DOHH2 (cell line): ENCODE data around the gene GPR160.

Source experiments
- H3F3A ChIP-seq: fragments of 200-600 bp; sonication (generic), shearing (Covaris generic); 2 replicates; pipeline ENCODE4 v1.6.0; 2016; ENCODE audit warnings: antibody characterized with exemption, mild to moderate bottlenecking; ENCODE audit not compliant: control insufficient read depth, insufficient read depth
- H3K27ac ChIP-seq: fragments of 200-600 bp; sonication (generic); 2 replicates; pipeline ENCODE4 v1.5.1; 2014; ENCODE audit warnings: low read depth, mild to moderate bottlenecking, low read length, moderate library complexity
- H3K27me3 ChIP-seq: fragments of 200-600 bp; sonication (generic); 2 replicates; pipeline ENCODE4 v1.6.1; 2014; ENCODE audit warnings: mild to moderate bottlenecking, low read length, mixed read lengths; ENCODE audit not compliant: control insufficient read depth
- H3K36me3 ChIP-seq: fragments of 200-600 bp; sonication (generic); 2 replicates; pipeline ENCODE4 v1.6.1; 2014; ENCODE audit warnings: mild to moderate bottlenecking, low read length, moderate library complexity, mixed read lengths; ENCODE audit not compliant: control insufficient read depth
- H3K4me1 ChIP-seq: fragments of 200-600 bp; sonication (generic); 2 replicates; pipeline ENCODE4 v1.6.1; 2014; ENCODE audit warnings: mild to moderate bottlenecking, low read length, mixed read lengths; ENCODE audit not compliant: control insufficient read depth
- H3K4me2 ChIP-seq: fragments of 200-600 bp; sonication (generic); 2 replicates; pipeline ENCODE4 v1.6.0; 2014; ENCODE audit warnings: mild to moderate bottlenecking, low read length, moderate library complexity
- H3K4me3 ChIP-seq: fragments of 200-600 bp; sonication (generic); 2 replicates; pipeline ENCODE4 v1.5.1; 2014; ENCODE audit warnings: mild to moderate bottlenecking, low read length, mixed read lengths
- H3K79me2 ChIP-seq: fragments of 200-600 bp; sonication (generic); 2 replicates; pipeline ENCODE4 v1.6.1; 2014; ENCODE audit warnings: mild to moderate bottlenecking, low read length, mixed read lengths; ENCODE audit not compliant: control insufficient read depth
- H3K9me2 ChIP-seq: fragments of 200-600 bp; sonication (generic); replicated peaks from 2 replicates; pipeline ENCODE4 v1.6.1; 2014; ENCODE audit warnings: mild to moderate bottlenecking, low read length, mixed read lengths; ENCODE audit not compliant: control insufficient read depth
- H3K9me3 ChIP-seq: fragments of 200-600 bp; sonication (generic); 2 replicates; pipeline ENCODE4 v1.6.1; 2014; ENCODE audit warnings: antibody characterized with exemption, low read length, mixed read lengths; ENCODE audit not compliant: control insufficient read depth, insufficient read depth
- H4K20me1 ChIP-seq: fragments of 200-600 bp; sonication (generic); 2 replicates; pipeline ENCODE4 v1.6.0; 2014; ENCODE audit warnings: low read depth, mild to moderate bottlenecking, antibody characterized with exemption, low read length, moderate library complexity; ENCODE audit not compliant: control insufficient read depth, insufficient read depth
- EZH2phosphoT487 ChIP-seq: fragments of 200-600 bp; sonication (generic); IDR thresholded peaks from 2 replicates; pipeline ENCODE4 v1.6.1; 2017; ENCODE audit warnings: borderline replicate concordance, mild to moderate bottlenecking, antibody characterized with exemption, low read length, moderate library complexity, mixed read lengths
- TF ChIP-seq, protein P1 (sequence below): fragments of 200-600 bp; sonication (generic); IDR thresholded peaks from one replicate; pipeline ENCODE4 v1.5.1; 2014; ENCODE audit warnings: antibody characterized with exemption, mild to moderate bottlenecking, low read depth, low read length; ENCODE audit not compliant: poor library complexity, severe bottlenecking

The GPR160 gene

DNA sequence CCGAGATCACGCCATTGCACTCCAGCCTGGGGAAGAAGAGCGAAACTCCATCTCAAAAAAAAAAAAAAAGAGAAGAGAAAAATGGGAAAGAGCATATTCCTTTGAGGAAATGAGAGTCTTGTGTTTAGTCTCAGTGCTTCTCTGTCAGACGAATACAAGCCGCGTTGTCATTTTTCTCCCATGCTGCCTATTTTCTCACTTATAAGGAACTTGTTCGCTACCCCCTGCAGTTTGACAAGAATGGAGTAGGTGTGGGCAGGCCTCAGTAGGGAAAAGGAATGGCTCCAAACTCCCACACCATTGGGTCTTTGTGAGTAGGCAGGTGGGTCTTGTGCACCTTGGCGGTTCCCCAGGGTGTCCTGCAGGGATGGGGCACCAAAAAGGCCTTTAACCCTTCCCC, 6.5 kb downstream of the GPR160 start:
- H3K4me3 ChIP-seq, result peak overlapping the region; percentile 42
- peaks cover 9% of the 10 kb centered on the region; the same call in 1 of the 2 replicates for H3F3A ChIP-seq
- H3K27ac ChIP-seq, result peak overlapping the region; percentile 24
- no peaks in the 10 kb centered on the region; the same call in 1 of the 2 replicates for H3K79me2 ChIP-seq
- peak overlapping the region; percentile 61 for H3K4me2 ChIP-seq
- H4K20me1 ChIP-seq, result no peaks in the 10 kb centered on the region; the same call in 1 of the 2 replicates
- H3K4me1 ChIP-seq, result peaks cover 26% of the 10 kb centered on the region
- TF ChIP-seq, protein P1, sequence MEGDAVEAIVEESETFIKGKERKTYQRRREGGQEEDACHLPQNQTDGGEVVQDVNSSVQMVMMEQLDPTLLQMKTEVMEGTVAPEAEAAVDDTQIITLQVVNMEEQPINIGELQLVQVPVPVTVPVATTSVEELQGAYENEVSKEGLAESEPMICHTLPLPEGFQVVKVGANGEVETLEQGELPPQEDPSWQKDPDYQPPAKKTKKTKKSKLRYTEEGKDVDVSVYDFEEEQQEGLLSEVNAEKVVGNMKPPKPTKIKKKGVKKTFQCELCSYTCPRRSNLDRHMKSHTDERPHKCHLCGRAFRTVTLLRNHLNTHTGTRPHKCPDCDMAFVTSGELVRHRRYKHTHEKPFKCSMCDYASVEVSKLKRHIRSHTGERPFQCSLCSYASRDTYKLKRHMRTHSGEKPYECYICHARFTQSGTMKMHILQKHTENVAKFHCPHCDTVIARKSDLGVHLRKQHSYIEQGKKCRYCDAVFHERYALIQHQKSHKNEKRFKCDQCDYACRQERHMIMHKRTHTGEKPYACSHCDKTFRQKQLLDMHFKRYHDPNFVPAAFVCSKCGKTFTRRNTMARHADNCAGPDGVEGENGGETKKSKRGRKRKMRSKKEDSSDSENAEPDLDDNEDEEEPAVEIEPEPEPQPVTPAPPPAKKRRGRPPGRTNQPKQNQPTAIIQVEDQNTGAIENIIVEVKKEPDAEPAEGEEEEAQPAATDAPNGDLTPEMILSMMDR, result no peak
- no peak for TF ChIP-seq EZH2phosphoT487
- H3K9me3 ChIP-seq, result no peaks in the 10 kb centered on the region
- H3K36me3 ChIP-seq, result peaks cover 7% of the 10 kb centered on the region; the same call in 1 of the 2 replicates
- no peaks in the 10 kb centered on the region for H3K27me3 ChIP-seq
- H3K9me2 ChIP-seq, result no peaks in the 10 kb centered on the region

DNA sequence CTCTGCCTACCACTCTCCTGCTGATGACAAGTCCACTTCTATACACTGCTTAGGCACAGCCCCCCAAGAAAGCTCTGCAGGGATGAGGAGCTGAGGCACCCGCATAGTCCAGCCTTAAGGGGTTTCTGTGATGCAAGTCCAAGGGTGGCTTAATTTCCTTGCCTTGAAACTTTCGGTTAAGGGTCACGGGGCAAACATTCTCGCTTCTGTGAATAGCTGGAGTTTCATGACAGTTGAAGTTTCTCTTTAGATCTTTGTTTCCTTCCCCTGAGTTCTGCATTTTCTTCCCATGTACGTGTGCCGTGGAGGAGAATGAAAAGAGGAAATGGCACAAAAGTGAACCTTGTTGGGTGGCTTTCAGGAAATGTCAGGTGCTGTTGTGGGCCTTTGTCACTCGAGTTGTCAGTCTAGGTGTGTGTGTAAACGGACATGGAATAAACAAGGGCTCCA, 7.0 kb downstream of the GPR160 start:
- H3K36me3 ChIP-seq, result peaks cover 7% of the 10 kb centered on the region; the same call in 1 of the 2 replicates
- H3K27ac ChIP-seq, result peak overlapping the region; percentile 24
- H3K27me3 ChIP-seq, result no peaks in the 10 kb centered on the region
- H3K4me1 ChIP-seq, result peaks cover 26% of the 10 kb centered on the region
- TF ChIP-seq EZH2phosphoT487, result no peak
- TF ChIP-seq, protein P1, result no peak
- H3K4me2 ChIP-seq, result peak overlapping the region; percentile 61
- peaks cover 9% of the 10 kb centered on the region; the same call in 1 of the 2 replicates for H3F3A ChIP-seq
- H3K9me2 ChIP-seq, result no peaks in the 10 kb centered on the region
- H3K9me3 ChIP-seq, result no peaks in the 10 kb centered on the region
- no peaks in the 10 kb centered on the region; the same call in 1 of the 2 replicates for H3K79me2 ChIP-seq
- H4K20me1 ChIP-seq, result no peaks in the 10 kb centered on the region; the same call in 1 of the 2 replicates
- H3K4me3 ChIP-seq, result peak overlapping the region; percentile 42

DNA sequence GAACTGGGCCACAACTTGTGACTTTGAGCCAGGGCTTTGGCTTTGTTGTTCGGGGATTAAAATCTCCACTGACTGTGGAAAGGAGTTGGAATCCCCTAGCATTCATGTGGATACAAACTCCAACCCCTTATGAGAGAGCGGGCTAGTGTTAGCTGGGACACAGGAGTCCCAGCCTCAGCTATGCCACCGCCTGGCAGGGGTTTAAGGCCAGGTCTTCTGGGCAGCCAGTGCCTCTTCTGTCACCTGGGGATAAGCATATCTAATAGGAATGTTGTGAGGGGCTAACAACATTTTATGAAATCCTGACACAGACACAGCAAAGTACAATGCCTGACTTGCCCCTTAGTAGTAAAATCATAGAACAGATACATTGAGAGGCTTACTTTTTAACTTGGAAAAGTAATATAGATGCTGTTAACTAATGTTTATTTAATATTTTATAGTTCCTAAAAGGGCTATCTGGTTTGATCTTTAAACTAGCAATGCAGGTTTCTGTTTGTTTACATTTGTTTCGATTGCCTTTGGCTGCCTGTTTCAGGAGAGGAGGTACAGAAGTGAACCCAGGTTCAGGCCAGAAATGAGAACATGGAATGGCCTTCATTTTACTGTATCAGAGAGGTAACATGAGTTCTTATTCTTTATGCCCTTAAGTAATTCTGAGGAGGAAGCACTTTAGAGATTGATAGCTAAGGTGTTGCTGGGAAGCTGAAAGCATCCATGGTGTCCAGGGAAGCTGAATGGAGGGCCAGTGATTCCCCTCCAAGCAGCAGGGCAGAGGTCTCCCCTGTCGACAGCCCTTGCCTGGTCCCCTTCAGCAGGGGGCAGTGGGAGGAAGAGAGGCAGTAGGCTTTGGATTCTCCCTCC, 8.7 kb downstream of the GPR160 start:
- Histone ChIP-seq H3F3A (0 out of 2 replicates have a peak, but pooled peaks cover 2% of the 10 kb centered on the region), H3K27ac (no peak overlapping the region), H3K36me3 (peaks cover 7% of the 10 kb centered on the region; the same call in 1 of the 2 replicates), H3K27me3 (no peaks in the 10 kb centered on the region), H4K20me1 (no peaks in the 10 kb centered on the region; the same call in 1 of the 2 replicates), H3K4me3 (no peak overlapping the region), H3K9me2 (no peaks in the 10 kb centered on the region), H3K4me2 (no peak overlapping the region), H3K4me1 (peaks cover 21% of the 10 kb centered on the region), H3K79me2 (no peaks in the 10 kb centered on the region; the same call in 1 of the 2 replicates), H3K9me3 (no peaks in the 10 kb centered on the region)
- TF ChIP-seq, protein P1, result no peak
- no peak for TF ChIP-seq EZH2phosphoT487
